Osteoblast (primary cell): ENCODE data around the gene PTPRCAP. TPM values are rescaled to one million over a fixed set of nuclear protein-coding genes. Genes with fewer than 3 reads are reported as not detected.

Source experiments
- DNase-seq: peaks from one replicate; pipeline ENCODE4 v3.0.0; 2011; ENCODE audit warnings: low spot score, mixed read lengths; ENCODE audit not compliant: insufficient read length; ENCODE audit errors: missing footprints
- H2AFZ ChIP-seq: 2 replicates; pipeline ENCODE4 v1.6.0; 2011; ENCODE audit warnings: mild to moderate bottlenecking, low read length
- H3K27ac ChIP-seq: 2 replicates; pipeline ENCODE4 v1.5.1; 2011; ENCODE audit warnings: mild to moderate bottlenecking, low read depth, low read length, moderate library complexity
- H3K27me3 ChIP-seq: 2 replicates; pipeline ENCODE4 v1.6.0; 2012; ENCODE audit warnings: mild to moderate bottlenecking, control low read depth, inconsistent platforms, low read length, moderate library complexity; ENCODE audit not compliant: insufficient read depth
- H3K36me3 ChIP-seq: 2 replicates; pipeline ENCODE4 v1.5.1; 2011; ENCODE audit warnings: mild to moderate bottlenecking, low read length, control low read depth, moderate library complexity; ENCODE audit not compliant: insufficient read depth
- H3K4me1 ChIP-seq: 2 replicates; pipeline ENCODE4 v1.5.1; 2011; ENCODE audit warnings: mild to moderate bottlenecking, low read length, control low read depth, moderate library complexity; ENCODE audit not compliant: insufficient read depth
- H3K4me2 ChIP-seq: 2 replicates; pipeline ENCODE4 v1.6.0; 2011; ENCODE audit warnings: mild to moderate bottlenecking, low read length; ENCODE audit not compliant: insufficient read depth
- H3K4me3 ChIP-seq: fragments of 200-600 bp; sonication (generic); 3 replicates; pipeline ENCODE4 v1.5.1; 2012; ENCODE audit warnings: mild to moderate bottlenecking, low read length, inconsistent platforms; ENCODE audit not compliant: insufficient read depth
- H3K79me2 ChIP-seq: 2 replicates; pipeline ENCODE4 v1.6.0; 2012; ENCODE audit warnings: mild to moderate bottlenecking, low read length, control low read depth, inconsistent platforms; ENCODE audit not compliant: insufficient read depth
- H3K9me3 ChIP-seq: 2 replicates; pipeline ENCODE4 v1.5.1; 2011; ENCODE audit warnings: low read depth, low read length, control low read depth
- H4K20me1 ChIP-seq: 2 replicates; pipeline ENCODE4 v1.6.0; 2012; ENCODE audit warnings: mild to moderate bottlenecking, low read length, control low read depth; ENCODE audit not compliant: insufficient read depth
- CTCF ChIP-seq: IDR thresholded peaks from 2 replicates; pipeline ENCODE4 v1.5.1; 2011; ENCODE audit warnings: mild to moderate bottlenecking, low read depth, low read length, moderate library complexity; ENCODE audit errors: extremely low read depth
- total RNA-seq: library from RNA; depleted of rRNA; stranded (reverse); fragments of >200 nt; gene quantifications from 2 replicates; pipeline ENCODE4 v1.2.3, GENCODE V29; 2012

PTPRCAP gene
- total RNA-seq, 1 donor, result 0.36 TPM

GRCh38 chr11:67412495-67413179 is 24.8 kb downstream of the PTPRCAP start:
- H3K36me3 ChIP-seq, result no peaks in the 10 kb centered on the region
- no peaks in the 10 kb centered on the region for H3K9me3 ChIP-seq
- no peak overlapping the region for H2AFZ ChIP-seq
- H3K27me3 ChIP-seq, result peaks cover 63% of the 10 kb centered on the region
- TF ChIP-seq CTCF, result no peak
- H3K4me2 ChIP-seq, result no peak overlapping the region
- no peak for DNase-seq
- no peaks in the 10 kb centered on the region for H3K79me2 ChIP-seq
- H4K20me1 ChIP-seq, result peaks cover 5% of the 10 kb centered on the region
- peaks cover 3% of the 10 kb centered on the region for H3K4me1 ChIP-seq
- no peak overlapping the region for H3K4me3 ChIP-seq
- no peak overlapping the region for H3K27ac ChIP-seq

GRCh38 chr11:67411785-67412152 is 25.7 kb downstream of the PTPRCAP start:
- DNase-seq, result no peak
- Histone ChIP-seq H3K27me3 (peaks cover 63% of the 10 kb centered on the region), H3K36me3 (no peaks in the 10 kb centered on the region), H3K4me1 (peaks cover 1% of the 10 kb centered on the region), H2AFZ (no peak overlapping the region), H3K79me2 (no peaks in the 10 kb centered on the region), H3K27ac (no peak overlapping the region), H3K4me2 (no peak overlapping the region), H3K9me3 (no peaks in the 10 kb centered on the region), H4K20me1 (peaks cover 1% of the 10 kb centered on the region), H3K4me3 (no peak overlapping the region)
- TF ChIP-seq CTCF, result no peak

- Histone ChIP-seq H3K27me3 (peaks cover 63% of the 10 kb centered on the region), H3K4me1 (no peaks in the 10 kb centered on the region), H3K36me3 (no peaks in the 10 kb centered on the region), H3K4me2 (no peak overlapping the region), H3K4me3 (no peak overlapping the region), H3K27ac (no peak overlapping the region), H3K9me3 (no peaks in the 10 kb centered on the region), H4K20me1 (no peaks in the 10 kb centered on the region), H2AFZ (no peak overlapping the region), H3K79me2 (no peaks in the 10 kb centered on the region)
- no peak for DNase-seq
- TF ChIP-seq CTCF, result no peak
Measured at GRCh38 chr11:67410984-67411784, 26.3 kb downstream of the PTPRCAP start.

- Histone ChIP-seq H3K4me1 (no peaks in the 10 kb centered on the region), H3K27me3 (peaks cover 63% of the 10 kb centered on the region), H3K36me3 (no peaks in the 10 kb centered on the region), H3K9me3 (no peaks in the 10 kb centered on the region), H3K79me2 (no peaks in the 10 kb centered on the region), H2AFZ (no peak overlapping the region), H3K4me3 (no peak overlapping the region), H4K20me1 (no peaks in the 10 kb centered on the region), H3K27ac (no peak overlapping the region), H3K4me2 (no peak overlapping the region)
- TF ChIP-seq CTCF, result no peak
- DNase-seq, result no peak
Measured at GRCh38 chr11:67410369-67410831, 27.1 kb downstream of the PTPRCAP start.
